Epithelial cell of proximal tubule (primary cell): ENCODE data around the gene ARHGEF18. TPM values are rescaled to one million over a fixed set of nuclear protein-coding genes. Genes with fewer than 3 reads are reported as not detected.

Experiments used
- DNase-seq: peaks from one replicate; pipeline ENCODE4 v3.0.0-alpha.2; 2011; ENCODE audit warnings: low read depth
- H3K4me3 ChIP-seq: 2 replicates; pipeline ENCODE4 v1.5.1; 2011; ENCODE audit warnings: low read depth, mild to moderate bottlenecking, low read length
- total RNA-seq: library from RNA; depleted of rRNA; stranded (reverse); fragments of >200 nt; gene quantifications from 2 replicates; pipeline ENCODE4 v1.2.3, GENCODE V29; 2015
- TF ChIP-seq, protein P1 (sequence below): conservative IDR thresholded peaks from 2 replicates; pipeline ENCODE4 v1.5.1; 2012; ENCODE audit warnings: low read depth, mild to moderate bottlenecking, low read length

ARHGEF18 gene
- total RNA-seq, 1 donor from 2014 or later = 61.5 TPM

- peak overlapping the region; percentile 92 for H3K4me3 ChIP-seq
- TF ChIP-seq, protein P1, sequence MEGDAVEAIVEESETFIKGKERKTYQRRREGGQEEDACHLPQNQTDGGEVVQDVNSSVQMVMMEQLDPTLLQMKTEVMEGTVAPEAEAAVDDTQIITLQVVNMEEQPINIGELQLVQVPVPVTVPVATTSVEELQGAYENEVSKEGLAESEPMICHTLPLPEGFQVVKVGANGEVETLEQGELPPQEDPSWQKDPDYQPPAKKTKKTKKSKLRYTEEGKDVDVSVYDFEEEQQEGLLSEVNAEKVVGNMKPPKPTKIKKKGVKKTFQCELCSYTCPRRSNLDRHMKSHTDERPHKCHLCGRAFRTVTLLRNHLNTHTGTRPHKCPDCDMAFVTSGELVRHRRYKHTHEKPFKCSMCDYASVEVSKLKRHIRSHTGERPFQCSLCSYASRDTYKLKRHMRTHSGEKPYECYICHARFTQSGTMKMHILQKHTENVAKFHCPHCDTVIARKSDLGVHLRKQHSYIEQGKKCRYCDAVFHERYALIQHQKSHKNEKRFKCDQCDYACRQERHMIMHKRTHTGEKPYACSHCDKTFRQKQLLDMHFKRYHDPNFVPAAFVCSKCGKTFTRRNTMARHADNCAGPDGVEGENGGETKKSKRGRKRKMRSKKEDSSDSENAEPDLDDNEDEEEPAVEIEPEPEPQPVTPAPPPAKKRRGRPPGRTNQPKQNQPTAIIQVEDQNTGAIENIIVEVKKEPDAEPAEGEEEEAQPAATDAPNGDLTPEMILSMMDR = no peak
- no peak for DNase-seq
Observed at GRCh38 chr19:7394731-7395359, 46.1 kb downstream of the ARHGEF18 start.

GRCh38 chr19:7395360-7396066 is 46.8 kb downstream of the ARHGEF18 start:
- no peak for DNase-seq
- TF ChIP-seq, protein P1 = no peak

DNA sequence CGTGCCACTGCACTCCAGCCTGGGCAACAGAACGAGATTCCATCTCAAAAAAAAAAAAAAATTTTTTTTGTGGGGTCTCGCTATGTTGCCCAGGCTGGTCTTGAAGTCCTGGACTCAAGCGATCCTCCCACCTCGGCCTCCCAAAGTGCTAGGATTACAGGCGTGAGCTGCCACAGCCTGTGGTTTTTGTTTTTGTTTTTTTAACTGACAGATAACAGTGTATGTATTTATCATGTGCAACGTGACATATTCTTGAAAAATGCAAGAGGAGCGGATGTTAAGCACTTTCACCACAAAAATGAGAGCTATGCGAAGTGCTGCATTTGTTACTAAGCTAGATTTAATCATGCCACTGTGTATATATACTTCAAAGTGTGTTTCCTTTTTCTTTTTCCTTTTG is 49.0 kb downstream of the ARHGEF18 start:
- TF ChIP-seq, protein P1 = no peak
- DNase-seq = no peak
- H3K4me3 ChIP-seq = no peak overlapping the region

More at GRCh38 chr19:7395360-7396066, 46.8 kb downstream of the ARHGEF18 start:
- H3K4me3 ChIP-seq = peak overlapping the region; percentile 92

Other genes starting within 250 kb of the ARHGEF18 start
- 5.1 and 18.0 TPM in 2 replicates for gene INSR, start 54.5 kb upstream of the ARHGEF18 start, total RNA-seq
- gene PEX11G, start 140.1 kb downstream of the ARHGEF18 start, total RNA-seq = 1.6 and 6.2 TPM in 2 replicates
- 29.5 and 80.8 TPM in 2 replicates for gene ZNF358, start 167.2 kb downstream of the ARHGEF18 start, total RNA-seq
- gene MCOLN1, start 173.7 kb downstream of the ARHGEF18 start, total RNA-seq = 3.6 and 8.7 TPM in 2 replicates
- 123 and 129 TPM in 2 replicates for gene PNPLA6, start 186.8 kb downstream of the ARHGEF18 start, total RNA-seq
- gene CAMSAP3, start 246.9 kb downstream of the ARHGEF18 start, total RNA-seq = 5.6 and 12.4 TPM in 2 replicates